Cortex of kidney (tissue), 1 donor: Measurements from ENCODE around the gene RNF220.
"Not testable (repeated sequence)": the region's sequence is repeated elsewhere in the genome, so short reads cannot be mapped to it uniquely, and the experiment has no call there.

ENCODE experiments used
- DNase-seq: peaks from one replicate; lab custom pipeline; 2025; lab: John Stamatoyannopoulos, UW

RNF220 gene

GRCh38 chr1:44496541-44497171, 91.6 kb downstream of the RNF220 start:
- DNase-seq: no peak

GRCh38 chr1:44497422-44498170, 92.5 kb downstream of the RNF220 start:
- no peak for DNase-seq

- no peak for DNase-seq
These were observed 94.3 kb downstream of the RNF220 start for GRCh38 chr1:44499306-44499705.

GRCh38 chr1:44500181-44501046, 95.4 kb downstream of the RNF220 start:
- DNase-seq: no peak

- no peak for DNase-seq
These were observed 96.2 kb downstream of the RNF220 start for GRCh38 chr1:44501047-44501890.

GRCh38 chr1:44502823-44503222, 97.8 kb downstream of the RNF220 start:
- not testable (repeated sequence) for DNase-seq

GRCh38 chr1:44503625-44504024, 98.6 kb downstream of the RNF220 start:
- DNase-seq: no peak

- DNase-seq: no peak
These were observed 100.3 kb downstream of the RNF220 start for GRCh38 chr1:44505210-44505993.

GRCh38 chr1:44507490-44508396, 102.7 kb downstream of the RNF220 start:
- DNase-seq: no peak

GRCh38 chr1:44508397-44508745, 103.3 kb downstream of the RNF220 start:
- no peak for DNase-seq

GRCh38 chr1:44511363-44511762, 106.3 kb downstream of the RNF220 start:
- no peak for DNase-seq

- no peak for DNase-seq
These were observed 106.7 kb downstream of the RNF220 start for GRCh38 chr1:44511769-44512168.

- no peak for DNase-seq
These were observed 107.3 kb downstream of the RNF220 start for GRCh38 chr1:44512313-44512885.

GRCh38 chr1:44513111-44513510, 108.1 kb downstream of the RNF220 start:
- no peak for DNase-seq

GRCh38 chr1:44514673-44515072, 109.6 kb downstream of the RNF220 start:
- DNase-seq: no peak

GRCh38 chr1:44515416-44515815, 110.4 kb downstream of the RNF220 start:
- DNase-seq: no peak

- DNase-seq: no peak
These were observed 114.1 kb downstream of the RNF220 start for GRCh38 chr1:44519035-44519676.

GRCh38 chr1:44521378-44522080, 116.5 kb downstream of the RNF220 start:
- DNase-seq: no peak
